Heart left ventricle (tissue), 16 donors: Measurements from ENCODE around the gene METTL22. TPM values are rescaled to one million over a fixed set of nuclear protein-coding genes. Genes with fewer than 3 reads are reported as not detected.

Experiments
- ATAC-seq, 4 donors: fragments of 200-7000 bp; cut with Tn5 transposase; one replicate each; pipeline ENCODE4 v1.9.1; 2020 to 2022; ENCODE audit warnings: moderate library complexity in 4 of 4, mild to moderate bottlenecking in 3 of 4, moderate number of reproducible peaks in 1 of 4
- DNase-seq, 5 donors: peaks; one replicate each; pipeline ENCODE4 v3.0.0-alpha.2; 2020
- H3K27ac ChIP-seq, 12 donors: fragments of 200-600 bp; sonication (generic) in 4 of 12; one replicate each; pipeline versions ENCODE4 v1.5.0 to v1.8.0; 2016 to 2022; ENCODE audit warnings: mild to moderate bottlenecking in 2 of 12
- H3K27me3 ChIP-seq, 9 donors: fragments of 200-600 bp; sonication (generic) in 2 of 9; one replicate each; pipeline versions ENCODE4 v1.5.1 to v1.8.0; 2016 to 2022; ENCODE audit warnings: mild to moderate bottlenecking in 3 of 9
- H3K36me3 ChIP-seq, 9 donors: fragments of 200-600 bp; sonication (generic) in 2 of 9; one replicate each; pipeline versions ENCODE4 v1.5.0 to v1.8.0; 2018 to 2022; ENCODE audit warnings: mild to moderate bottlenecking in 2 of 9
- H3K4me1 ChIP-seq, 12 donors: fragments of 200-600 bp; sonication (generic) in 4 of 12; one replicate each; pipeline versions ENCODE4 v1.5.0 to v1.8.0; 2016 to 2022; ENCODE audit warnings: mild to moderate bottlenecking in 3 of 12
- H3K4me3 ChIP-seq, 12 donors: fragments of 200-600 bp; sonication (generic) in 4 of 12; one replicate each; pipeline versions ENCODE4 v1.5.0 to v1.8.0; 2017 to 2022; ENCODE audit warnings: mild to moderate bottlenecking in 9 of 12, moderate library complexity in 4 of 12
- H3K9me3 ChIP-seq, 12 donors: fragments of 200-600 bp; sonication (generic) in 4 of 12; one replicate each; pipeline versions ENCODE4 v1.5.0 to v1.8.0; 2016 to 2022; ENCODE audit warnings: mild to moderate bottlenecking in 1 of 12
- CTCF ChIP-seq, 12 donors: fragments of 200-600 bp; sonication (generic) in 4 of 12; IDR thresholded peaks; one replicate each; pipeline versions ENCODE4 v1.5.0 to v1.8.0; 2018 to 2022; ENCODE audit warnings: antibody characterized with exemption in 12 of 12, mild to moderate bottlenecking in 5 of 12
- POLR2A ChIP-seq, 2 donors: fragments of 450-650 bp; IDR thresholded peaks; one replicate each; pipeline ENCODE4 v1.6.1; 2017; ENCODE audit warnings: antibody characterized with exemption in 2 of 2, mild to moderate bottlenecking in 2 of 2, moderate library complexity in 2 of 2
- whole genome bisulfite sequencing, 4 donors: extraction: QIAGEN DNeasy Blood & Tissue Kit in 2 of 4; methylation state at CpG; one replicate each; pipeline versions ENCODE4 v1.1.5 to v1.1.7; 2013 to 2018; 5-methylcytosine and 5-hydroxymethylcytosine counted together
- intact Hi-C, 10 donors: fragments of 100-400 bp; cut with DNase I; formaldehyde crosslinking; loops; one replicate each; pipeline versions ENCODE4 v1.11.1 to v1.14.2; 2022
- polyA plus RNA-seq, 2 donors: library from polyadenylated mRNA; stranded (reverse); fragments of 200-250 nt; gene quantifications; one replicate each; pipeline ENCODE4 v1.2.3, GENCODE V29; 2013
- total RNA-seq, 9 donors: library from RNA; depleted of rRNA in 2 of 9; stranded (reverse); fragments of >200 nt in 2 of 9; fragmentation: NEBNext Ultra II Directional in 3 of 9; extraction: Animal tissue kit (Norgen Biotek cat#: 25700) in 3 of 9; gene quantifications; one replicate each; pipeline versions ENCODE4 v1.1.0 to v1.2.4, GENCODE V29; 2016 to 2023
- donor health status: ischemic (EF 13 %, LVEDD 7.1; RV severe dilation, severe dysfunction).
- donor health status: healthy with polysubstance abuse.
- donor health status: DM: no; HTN: yes; CAD: no.
- donor health status: DM: no; HTN: no; CAD: no.
- donor health status: ischemic (EF 25% LVEDD 6.9; RV normal size, moderate dysfunction).
- donor health status: ischemic (EF 25% LVEDD 5.7; RV mildly dilated, moderate dysfunction).
- donor health status: healthy.
- donor health status: DM: yes; HTN: yes; CAD: no.
- donor health status: ischemic (EF 35%, LVEDD 5.7; RV mildly dilated, moderate dysfunction).
- donor health status: nonischemic (EF 11% LVEDD 7.7; RV severe dilation, severe dysfunction).
- donor health status: DM: yes; HTN: yes; CAD: no.
- donor health status: PGD.
- donor health status: ischemic (EF 29% LVEDD 5.4; RV normal size, mild dysfunction).
- donor health status: nonischemic (EF 23%, LVEDD 6.1; RV moderate dilation, normal function).

METTL22 gene
- total and polyA plus RNA-seq, 11 donors = 15.3 to 80.3 (median 34.0) TPM

- no peaks in the 10 kb centered on the region for H3K27me3 ChIP-seq
- peak overlapping the region in 8 of 12 donors; percentile 68 to 92 (median 88) for H3K27ac ChIP-seq
- no peaks in the 10 kb centered on the region for H3K9me3 ChIP-seq
- TF ChIP-seq POLR2A (IDR thresholded peaks at IDR 0.05) = no peak
- TF ChIP-seq CTCF (IDR thresholded peaks at IDR 0.05) = no peak
- peak in 2 of 4 donors; percentile 1 to 6 for ATAC-seq
- H3K4me3 ChIP-seq = peak overlapping the region; percentile 81 to 100 (median 96)
- intact Hi-C loops = loop anchor here in 3 of 10 donors (5.0 kb wide), 3 partner anchors 50 to 340 kb away; partner anchors contain the start of genes ABAT (in 1 of the 3) and USP7 (in 1 of the 3)
- DNase-seq = no peak
- H3K36me3 ChIP-seq = peaks cover 0 to 28% (median 21%) of the 10 kb centered on the region in 9 donors
- peaks cover 0 to 22% (median 16%) of the 10 kb centered on the region in 12 donors for H3K4me1 ChIP-seq
- 2 to 6% (median 5%) methylated on average over 4 of the region's 4 CpGs for WGBS, 4 donors
Observed at GRCh38 chr16:8622315-8622656, 788 bp downstream of the METTL22 start.

- no peak for ATAC-seq
- DNase-seq = no peak
- no peak overlapping the region for H3K4me3 ChIP-seq
- TF ChIP-seq CTCF (IDR thresholded peaks at IDR 0.05) = no peak
- no peak for TF ChIP-seq POLR2A (IDR thresholded peaks at IDR 0.05)
- peaks cover 0 to 22% (median 16%) of the 10 kb centered on the region in 12 donors for H3K4me1 ChIP-seq
- peaks cover 0 to 42% (median 34%) of the 10 kb centered on the region in 9 donors for H3K36me3 ChIP-seq
- intact Hi-C loops = loop anchor here in 3 of 10 donors (5.0 kb wide), 3 partner anchors 49 to 339 kb away; partner anchors contain the start of genes ABAT (in 1 of the 3) and USP7 (in 1 of the 3)
- H3K27ac ChIP-seq = no peak overlapping the region
- H3K9me3 ChIP-seq = no peaks in the 10 kb centered on the region
- H3K27me3 ChIP-seq = no peaks in the 10 kb centered on the region
Observed at GRCh38 chr16:8623634-8624033, 2.1 kb downstream of the METTL22 start.

- ATAC-seq = no peak
- Histone ChIP-seq H3K9me3 (no peaks in the 10 kb centered on the region), H3K4me1 (peaks cover 0 to 22% (median 16%) of the 10 kb centered on the region in 12 donors), H3K4me3 (no peak overlapping the region), H3K27me3 (no peaks in the 10 kb centered on the region), H3K27ac (no peak overlapping the region), H3K36me3 (peaks cover 0 to 61% (median 54%) of the 10 kb centered on the region in 9 donors)
- intact Hi-C loops = no loop called here
- TF ChIP-seq CTCF (IDR thresholded peaks at IDR 0.05) (no peak), POLR2A (IDR thresholded peaks at IDR 0.05) (no peak)
- no peak for DNase-seq
- WGBS, 4 donors = 88 to 96% (median 95%) methylated on average over 10 of the region's 10 CpGs
Observed at GRCh38 chr16:8625491-8626087, 4.1 kb downstream of the METTL22 start.

GRCh38 chr16:8626946-8627345, 5.4 kb downstream of the METTL22 start:
- Histone ChIP-seq H3K36me3 (peaks cover 0 to 75% (median 67%) of the 10 kb centered on the region in 9 donors), H3K9me3 (no peaks in the 10 kb centered on the region), H3K27me3 (no peaks in the 10 kb centered on the region), H3K4me1 (peaks cover 0 to 26% (median 16%) of the 10 kb centered on the region in 12 donors), H3K4me3 (no peak overlapping the region), H3K27ac (no peak overlapping the region)
- TF ChIP-seq POLR2A (IDR thresholded peaks at IDR 0.05) (no peak), CTCF (IDR thresholded peaks at IDR 0.05) (no peak)
- intact Hi-C loops = no loop called here
- WGBS, 4 donors = 86 to 89% (median 87%) methylated on average over 8 of the region's 8 CpGs
- no peak for DNase-seq
- ATAC-seq = no peak
